AG09309 (cell line): ENCODE data around the gene CUL5.

Experiments
- DNase-seq: peaks from one replicate; pipeline ENCODE4 v3.0.0-alpha.2; 2010; ENCODE audit warnings: low read depth
- H3K4me3 ChIP-seq: 2 replicates; pipeline ENCODE4 v1.5.1; 2011; ENCODE audit warnings: mild to moderate bottlenecking, low read depth, low read length, moderate library complexity; ENCODE audit not compliant: control insufficient read depth
- CTCF ChIP-seq: IDR thresholded peaks from 2 replicates; pipeline ENCODE4 v1.5.1; 2011; ENCODE audit warnings: mild to moderate bottlenecking, low read depth, low read length, inconsistent platforms; ENCODE audit not compliant: insufficient read depth, control insufficient read depth; ENCODE audit errors: missing control alignments

CUL5 gene

DNA sequence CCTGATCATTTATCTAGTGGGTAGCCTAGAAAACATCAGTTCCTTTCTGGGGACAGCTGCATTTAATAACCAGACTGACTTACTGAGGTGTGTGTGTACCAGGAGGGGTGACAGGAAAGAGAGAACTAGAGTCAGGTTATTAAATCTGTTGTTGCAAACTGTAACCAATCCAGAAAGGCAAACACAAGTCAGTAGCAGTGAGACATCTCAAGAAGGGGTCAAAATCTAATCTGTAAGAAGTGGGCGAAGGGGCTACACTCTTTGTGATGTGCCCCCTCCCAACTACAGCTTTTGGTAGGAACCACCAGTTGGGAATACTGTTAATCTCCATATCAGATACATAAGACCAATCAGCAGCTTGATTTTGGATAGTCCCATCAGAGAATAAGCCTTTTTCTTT, 26.3 kb downstream of the CUL5 start:
- no peak overlapping the region for H3K4me3 ChIP-seq
- DNase-seq = no peak
- TF ChIP-seq CTCF = no peak

DNA sequence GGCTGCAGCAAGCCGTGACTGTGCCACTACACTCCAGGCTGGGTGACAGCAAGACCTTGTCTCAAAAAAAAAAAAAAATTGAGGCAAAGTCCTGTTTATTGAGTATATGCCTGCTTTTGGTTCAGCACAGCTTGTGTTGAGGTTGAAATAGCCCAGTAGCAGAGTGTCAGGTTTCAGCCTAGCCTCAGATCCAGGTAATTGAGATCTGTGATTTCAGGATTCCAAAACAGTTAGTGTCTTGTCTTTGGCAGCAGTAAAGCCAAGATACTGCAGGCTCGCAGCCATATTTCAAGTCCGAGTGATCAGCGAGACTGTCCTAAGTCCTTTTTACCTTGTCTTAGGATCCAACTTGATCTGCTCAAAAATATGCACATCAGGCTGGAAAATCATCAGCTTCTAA, 27.0 kb downstream of the CUL5 start:
- no peak for DNase-seq
- H3K4me3 ChIP-seq = no peak overlapping the region
- no peak for TF ChIP-seq CTCF

- no peak for TF ChIP-seq CTCF
- DNase-seq = no peak
- no peak overlapping the region for H3K4me3 ChIP-seq
Measured at GRCh38 chr11:108037211-108037610, 28.5 kb downstream of the CUL5 start.

GRCh38 chr11:108037636-108038035, 28.9 kb downstream of the CUL5 start:
- no peak for TF ChIP-seq CTCF
- no peak for DNase-seq
- no peak overlapping the region for H3K4me3 ChIP-seq

- DNase-seq = no peak
- no peak overlapping the region for H3K4me3 ChIP-seq
- TF ChIP-seq CTCF = no peak
Measured at GRCh38 chr11:108048269-108048668, 39.6 kb downstream of the CUL5 start.

- DNase-seq = no peak
- no peak for TF ChIP-seq CTCF
- no peak overlapping the region for H3K4me3 ChIP-seq
Measured at GRCh38 chr11:108062336-108062735, 53.6 kb downstream of the CUL5 start.

- no peak for DNase-seq
- no peak overlapping the region for H3K4me3 ChIP-seq
- TF ChIP-seq CTCF = no peak
Measured at GRCh38 chr11:108063410-108063809, 54.7 kb downstream of the CUL5 start.
